BLaER1 (cell line): ENCODE measurements around the gene NR2F1-AS1.

Source experiments
- H3K27ac ChIP-seq: shearing (Covaris generic); formaldehyde crosslinking; 2 replicates; pipeline ENCODE4 v1.8.1; 2022
- H3K27me3 ChIP-seq: shearing (Covaris generic); formaldehyde crosslinking; 2 replicates; pipeline ENCODE4 v1.8.1; 2022
- H3K36me3 ChIP-seq: shearing (Covaris generic); formaldehyde crosslinking; 2 replicates; pipeline ENCODE4 v1.8.1; 2022
- H3K4me1 ChIP-seq: shearing (Covaris generic); formaldehyde crosslinking; 2 replicates; pipeline ENCODE4 v1.8.1; 2022
- H3K4me2 ChIP-seq: shearing (Covaris generic); formaldehyde crosslinking; 2 replicates; pipeline ENCODE4 v1.8.1; 2022
- H3K4me3 ChIP-seq: shearing (Covaris generic); formaldehyde crosslinking; 2 replicates; pipeline ENCODE4 v1.8.1; 2022
- H3K9ac ChIP-seq: shearing (Covaris generic); formaldehyde crosslinking; 2 replicates; pipeline ENCODE4 v1.8.1; 2022
- H3K9me3 ChIP-seq: shearing (Covaris generic); formaldehyde crosslinking; 2 replicates; pipeline ENCODE4 v1.8.1; 2022
- H4K20me1 ChIP-seq: shearing (Covaris generic); formaldehyde crosslinking; 2 replicates; pipeline ENCODE4 v1.8.1; 2022
- Cebpa-rat ChIP-seq: shearing (Covaris generic); IDR thresholded peaks from 2 replicates; pipeline ENCODE4 v1.8.1; 2022

Gene NR2F1-AS1

DNA sequence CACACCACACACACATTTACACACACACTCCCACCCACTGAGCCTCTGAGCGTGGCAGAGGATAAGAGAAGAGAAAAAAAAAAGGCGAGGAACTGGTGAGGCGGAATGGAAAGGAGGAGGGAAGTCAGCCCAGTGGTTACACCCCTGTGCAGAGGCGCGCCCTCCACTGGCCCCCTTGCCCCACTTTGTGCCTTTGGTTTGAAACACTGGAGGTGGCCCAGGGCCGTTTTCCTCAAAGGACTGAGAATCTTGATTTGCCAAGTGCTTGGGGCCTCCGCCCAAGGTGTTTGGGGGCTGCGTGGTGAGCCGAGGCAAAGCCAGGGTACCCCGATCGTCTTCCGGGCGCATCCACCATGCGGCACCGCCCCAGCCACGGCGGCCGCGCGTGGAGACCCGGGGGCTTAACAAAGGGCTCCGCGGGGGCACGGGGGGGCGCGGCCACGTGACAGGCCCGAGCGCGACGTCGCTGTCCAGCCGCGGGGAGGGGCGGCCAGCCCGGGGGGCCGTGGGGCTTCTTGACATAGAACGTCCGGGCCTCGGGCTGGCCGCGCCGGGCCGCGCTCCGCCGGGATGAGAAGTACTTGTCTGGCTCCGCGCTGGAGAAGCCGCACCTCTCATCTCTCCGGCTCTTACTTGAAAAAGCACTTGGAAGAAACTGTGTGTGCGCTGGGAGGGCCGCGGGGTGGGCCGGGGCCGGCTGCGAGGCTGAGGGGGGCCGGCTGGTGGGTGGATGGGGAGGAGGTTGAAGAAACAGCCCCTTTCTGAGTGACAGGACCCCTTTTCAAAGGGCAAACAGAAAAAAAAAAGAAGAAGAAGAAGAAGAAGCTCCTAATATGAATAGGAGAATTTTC lies 23.0 kb upstream of the NR2F1-AS1 start:
- Histone ChIP-seq H3K4me2 (no peak overlapping the region), H4K20me1 (peaks cover 98% of the 10 kb centered on the region), H3K27ac (no peak overlapping the region), H3K27me3 (peaks cover 100% of the 10 kb centered on the region), H3K4me3 (no peak overlapping the region), H3K9ac (no peak overlapping the region), H3K36me3 (no peaks in the 10 kb centered on the region), H3K9me3 (no peaks in the 10 kb centered on the region), H3K4me1 (no peaks in the 10 kb centered on the region)
- TF ChIP-seq Cebpa-rat = no peak

DNA sequence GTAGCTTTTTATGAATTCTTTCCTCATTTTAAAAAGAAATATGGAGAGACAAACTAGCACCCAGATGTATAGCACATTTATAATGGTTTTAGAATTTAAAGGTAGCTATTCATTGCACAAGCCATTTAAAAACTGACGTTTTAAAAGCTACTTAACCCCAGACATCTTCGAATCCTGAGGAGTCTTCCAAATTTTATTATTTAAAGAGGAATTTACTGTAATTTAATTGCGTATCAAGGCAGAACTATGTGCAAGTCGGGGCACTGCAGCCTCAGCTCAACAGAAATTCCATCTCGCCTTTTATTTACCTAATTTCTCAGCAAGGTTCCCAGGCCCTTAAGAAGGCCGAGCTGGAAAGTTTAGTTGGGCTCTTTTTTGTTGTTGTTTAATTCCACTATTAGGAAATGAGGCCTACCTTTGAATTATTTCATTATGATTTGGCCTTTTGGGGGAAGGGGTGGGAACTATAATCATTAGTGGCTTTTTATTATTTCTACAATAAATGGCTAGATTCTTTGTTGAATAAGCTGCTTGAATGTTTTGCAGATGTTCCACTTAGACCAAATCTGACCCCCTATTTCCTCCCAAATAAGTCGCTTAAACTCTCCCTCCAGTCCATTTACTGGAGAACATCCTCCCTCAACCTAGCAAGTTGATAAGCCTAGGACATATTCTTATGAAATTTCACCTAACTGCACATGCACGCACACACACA lies 22.2 kb upstream of the NR2F1-AS1 start:
- Histone ChIP-seq H3K4me3 (no peak overlapping the region), H3K27me3 (peaks cover 100% of the 10 kb centered on the region), H3K27ac (no peak overlapping the region), H3K4me2 (no peak overlapping the region), H3K4me1 (no peaks in the 10 kb centered on the region), H4K20me1 (peaks cover 98% of the 10 kb centered on the region), H3K9ac (no peak overlapping the region), H3K9me3 (peaks cover 4% of the 10 kb centered on the region; the same call in 1 of the 2 replicates), H3K36me3 (no peaks in the 10 kb centered on the region)
- no peak for TF ChIP-seq Cebpa-rat

DNA sequence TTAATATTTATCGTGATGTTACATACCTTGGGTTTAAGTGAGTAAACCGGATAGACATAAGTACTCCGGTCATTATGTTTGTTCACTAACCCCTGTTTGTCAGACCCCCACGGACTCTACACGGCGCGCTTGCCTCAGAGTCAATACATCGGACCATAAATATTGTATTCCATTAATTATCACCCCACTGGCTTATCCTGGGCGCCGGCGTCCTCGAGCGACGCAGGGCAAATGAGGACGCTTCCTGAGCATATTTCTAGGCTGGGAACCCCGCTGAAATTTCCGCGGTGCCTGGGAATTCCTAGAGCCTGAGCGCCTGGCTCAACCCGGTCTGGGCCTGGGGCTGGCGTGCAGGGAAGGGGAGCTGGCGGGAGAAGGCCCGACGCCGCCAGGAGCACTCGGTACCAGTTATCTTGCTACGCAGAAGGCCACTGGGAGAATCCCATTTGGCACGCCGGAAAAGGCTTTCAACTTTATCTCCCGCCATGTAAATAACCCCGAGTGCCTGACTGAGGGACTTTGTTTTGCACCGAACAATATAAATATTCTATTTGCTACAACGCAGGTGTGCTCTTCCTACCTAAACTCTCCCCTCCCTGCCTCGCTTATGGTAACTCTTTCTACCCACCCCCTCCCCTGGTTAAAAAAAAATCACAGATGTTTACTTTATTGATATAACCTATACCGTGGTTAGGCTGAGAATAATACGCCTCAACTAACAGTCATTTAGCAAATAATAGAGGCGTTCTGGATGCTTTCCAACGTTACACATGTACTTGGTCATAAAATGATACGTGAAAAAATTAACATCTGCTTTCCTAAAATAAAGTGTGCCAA lies 21.4 kb upstream of the NR2F1-AS1 start:
- Histone ChIP-seq H3K27ac (no peak overlapping the region), H3K4me1 (no peaks in the 10 kb centered on the region), H3K4me2 (no peak overlapping the region), H3K36me3 (no peaks in the 10 kb centered on the region), H3K27me3 (peaks cover 100% of the 10 kb centered on the region), H3K9me3 (peaks cover 9% of the 10 kb centered on the region; the same call in 1 of the 2 replicates), H4K20me1 (peaks cover 98% of the 10 kb centered on the region), H3K4me3 (no peak overlapping the region), H3K9ac (no peak overlapping the region)
- TF ChIP-seq Cebpa-rat = no peak

DNA sequence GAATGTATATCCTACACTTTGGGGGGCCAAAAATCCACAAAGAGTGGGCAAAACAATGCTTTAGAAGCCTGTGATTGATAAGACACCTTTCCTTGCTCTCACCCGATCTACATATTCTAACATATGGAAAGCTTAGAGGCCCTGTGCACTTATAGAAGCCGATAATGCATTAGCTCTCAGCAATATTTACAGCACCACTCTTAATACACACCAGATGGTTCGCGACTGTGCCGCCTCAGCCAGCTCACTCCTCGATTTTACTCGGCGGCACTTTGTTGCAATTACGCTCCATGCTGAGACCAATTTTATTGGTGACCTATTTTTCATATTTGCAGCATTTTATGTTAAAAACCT lies 20.8 kb upstream of the NR2F1-AS1 start:
- no peaks in the 10 kb centered on the region for H3K4me1 ChIP-seq
- H3K27me3 ChIP-seq = peaks cover 100% of the 10 kb centered on the region
- H3K4me3 ChIP-seq = no peak overlapping the region
- no peak overlapping the region for H3K27ac ChIP-seq
- peaks cover 16% of the 10 kb centered on the region for H3K9me3 ChIP-seq
- no peak overlapping the region for H3K9ac ChIP-seq
- H3K4me2 ChIP-seq = no peak overlapping the region
- no peak for TF ChIP-seq Cebpa-rat
- H3K36me3 ChIP-seq = no peaks in the 10 kb centered on the region
- H4K20me1 ChIP-seq = peaks cover 98% of the 10 kb centered on the region

DNA sequence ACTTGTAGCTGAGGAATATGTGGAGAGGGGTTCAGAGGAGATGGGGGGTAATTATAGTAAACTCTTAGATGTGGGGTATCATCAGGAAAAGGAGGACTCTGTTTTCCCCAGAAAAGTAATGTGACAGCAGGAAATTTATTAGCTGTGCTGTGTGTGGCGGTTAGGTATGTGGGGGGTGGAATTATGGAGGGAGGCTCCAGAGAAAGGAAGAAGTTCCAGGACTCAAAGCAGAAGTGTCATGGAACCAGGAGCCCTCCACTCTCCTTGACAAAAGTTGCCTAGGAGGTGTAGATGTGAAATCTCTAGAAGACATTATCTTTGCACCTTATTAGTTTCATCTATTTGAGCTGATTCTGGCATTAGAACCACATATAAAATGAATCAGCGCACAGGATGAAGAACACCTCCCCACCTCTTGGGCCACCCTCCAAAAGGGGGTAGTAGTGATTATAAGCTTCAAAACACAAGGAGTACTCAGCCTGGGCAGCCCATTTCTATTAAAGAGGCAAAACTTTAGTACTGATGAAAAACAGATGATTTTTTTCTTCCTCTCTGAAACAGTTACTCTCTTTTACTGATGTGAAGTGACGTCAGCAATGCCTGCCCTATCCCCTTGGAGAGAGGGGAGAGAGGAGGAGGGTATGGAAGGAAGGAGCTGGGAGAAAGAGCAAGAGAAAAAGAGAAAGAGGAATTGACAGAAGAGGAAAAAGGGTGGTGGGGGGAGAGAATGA lies 20.2 kb upstream of the NR2F1-AS1 start:
- no peaks in the 10 kb centered on the region for H3K4me1 ChIP-seq
- no peak overlapping the region for H3K27ac ChIP-seq
- no peak overlapping the region for H3K4me3 ChIP-seq
- H3K36me3 ChIP-seq = no peaks in the 10 kb centered on the region
- H3K4me2 ChIP-seq = no peak overlapping the region
- no peak for TF ChIP-seq Cebpa-rat
- H3K27me3 ChIP-seq = peaks cover 100% of the 10 kb centered on the region
- no peak overlapping the region for H3K9ac ChIP-seq
- H3K9me3 ChIP-seq = peaks cover 21% of the 10 kb centered on the region
- H4K20me1 ChIP-seq = peaks cover 98% of the 10 kb centered on the region

- Histone ChIP-seq H3K27ac (no peak overlapping the region), H3K9me3 (peaks cover 28% of the 10 kb centered on the region), H3K27me3 (peaks cover 100% of the 10 kb centered on the region), H3K9ac (no peak overlapping the region), H3K4me1 (no peaks in the 10 kb centered on the region), H3K4me3 (no peak overlapping the region), H4K20me1 (peaks cover 98% of the 10 kb centered on the region), H3K36me3 (no peaks in the 10 kb centered on the region), H3K4me2 (no peak overlapping the region)
- no peak for TF ChIP-seq Cebpa-rat
Measured at GRCh38 chr5:93600409-93601070, 19.5 kb upstream of the NR2F1-AS1 start.

- Histone ChIP-seq H3K4me2 (no peak overlapping the region), H3K9me3 (peaks cover 38% of the 10 kb centered on the region), H3K9ac (no peak overlapping the region), H3K36me3 (no peaks in the 10 kb centered on the region), H3K4me3 (no peak overlapping the region), H4K20me1 (peaks cover 99% of the 10 kb centered on the region), H3K27me3 (peaks cover 100% of the 10 kb centered on the region), H3K27ac (no peak overlapping the region), H3K4me1 (no peaks in the 10 kb centered on the region)
- no peak for TF ChIP-seq Cebpa-rat
Measured at GRCh38 chr5:93599399-93600120, 18.5 kb upstream of the NR2F1-AS1 start.

- peaks cover 100% of the 10 kb centered on the region for H3K27me3 ChIP-seq
Measured at GRCh38 chr5:93599001-93599379, 18.0 kb upstream of the NR2F1-AS1 start.

More at GRCh38 chr5:93599001-93599379, 18.0 kb upstream of the NR2F1-AS1 start:
- Histone ChIP-seq H3K9me3 (peaks cover 40% of the 10 kb centered on the region), H3K4me1 (no peaks in the 10 kb centered on the region), H3K4me2 (no peak overlapping the region), H3K27ac (no peak overlapping the region), H3K9ac (no peak overlapping the region), H3K4me3 (no peak overlapping the region), H3K36me3 (no peaks in the 10 kb centered on the region), H4K20me1 (peaks cover 97% of the 10 kb centered on the region)
- TF ChIP-seq Cebpa-rat = no peak
